HG03520 (cell line): ENCODE data around the gene CYP4F8.
"Not testable (repeated sequence)": the region's sequence is repeated elsewhere in the genome, so short reads cannot be mapped to it uniquely, and the experiment has no call there.

Source experiments
- ATAC-seq: cut with Tn5 transposase; IDR thresholded peaks from one replicate; pipeline ENCODE4 v1.9.1; 2021; ENCODE audit warnings: mild to moderate bottlenecking, moderate library complexity; ENCODE audit not compliant: unreplicated experiment

CYP4F8 gene, protein sequence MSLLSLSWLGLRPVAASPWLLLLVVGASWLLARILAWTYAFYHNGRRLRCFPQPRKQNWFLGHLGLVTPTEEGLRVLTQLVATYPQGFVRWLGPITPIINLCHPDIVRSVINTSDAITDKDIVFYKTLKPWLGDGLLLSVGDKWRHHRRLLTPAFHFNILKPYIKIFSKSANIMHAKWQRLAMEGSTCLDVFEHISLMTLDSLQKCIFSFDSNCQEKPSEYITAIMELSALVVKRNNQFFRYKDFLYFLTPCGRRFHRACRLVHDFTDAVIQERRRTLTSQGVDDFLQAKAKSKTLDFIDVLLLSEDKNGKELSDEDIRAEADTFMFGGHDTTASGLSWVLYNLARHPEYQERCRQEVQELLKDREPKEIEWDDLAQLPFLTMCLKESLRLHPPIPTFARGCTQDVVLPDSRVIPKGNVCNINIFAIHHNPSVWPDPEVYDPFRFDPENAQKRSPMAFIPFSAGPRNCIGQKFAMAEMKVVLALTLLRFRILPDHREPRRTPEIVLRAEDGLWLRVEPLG

DNA sequence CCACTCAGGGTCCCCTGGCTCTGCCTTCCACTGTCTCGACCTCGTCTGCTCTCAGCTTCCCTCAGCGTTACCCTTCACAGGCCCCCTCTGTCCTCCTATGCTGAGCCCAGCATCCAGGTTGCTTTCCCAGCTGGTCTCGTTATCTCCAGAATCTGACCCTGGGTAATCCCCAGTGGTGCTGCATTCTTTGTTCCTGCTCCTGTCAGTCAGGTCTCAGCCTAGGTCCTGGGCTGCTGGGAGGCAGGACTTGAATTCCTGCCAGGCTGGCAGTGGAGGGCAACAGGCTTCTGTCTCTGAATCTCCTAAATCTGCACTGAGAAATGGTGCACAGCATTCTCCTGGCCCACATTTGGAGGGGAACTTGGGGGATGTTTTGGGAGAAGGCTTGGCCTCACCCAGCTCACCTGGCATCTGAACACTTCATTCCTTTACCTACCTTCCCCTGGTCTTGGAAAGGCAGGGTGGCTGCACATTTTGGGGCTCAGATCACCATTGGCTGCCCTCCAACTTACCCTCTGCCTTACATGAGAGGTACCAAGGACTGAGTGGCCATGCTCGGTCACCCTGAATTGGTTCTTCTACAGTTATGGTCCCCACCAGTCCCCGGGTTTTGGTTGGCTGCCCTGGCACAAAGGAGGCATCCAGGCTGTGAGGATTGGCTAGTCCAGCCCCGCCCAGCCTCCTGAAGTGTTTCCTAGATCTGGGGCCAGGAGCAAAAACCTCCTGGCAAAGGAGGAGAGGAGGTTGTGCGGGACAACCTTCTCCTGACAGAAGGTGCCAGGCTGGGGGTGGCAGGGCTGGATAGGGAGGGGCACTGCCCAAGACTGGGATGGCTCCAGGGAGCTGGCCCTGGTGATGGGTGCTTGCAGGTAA, at the start of gene CYP4F8:
TSS of gene CYP4F8 (plus strand) at position 712 of the 873 bp plus-strand sequence. CDS start 399 bp downstream, outside the sequence.
- ATAC-seq, result no peak

- ATAC-seq, result no peak
Observed at GRCh38 chr19:15570420-15570819, 44.6 kb upstream of the CYP4F8 start.

DNA sequence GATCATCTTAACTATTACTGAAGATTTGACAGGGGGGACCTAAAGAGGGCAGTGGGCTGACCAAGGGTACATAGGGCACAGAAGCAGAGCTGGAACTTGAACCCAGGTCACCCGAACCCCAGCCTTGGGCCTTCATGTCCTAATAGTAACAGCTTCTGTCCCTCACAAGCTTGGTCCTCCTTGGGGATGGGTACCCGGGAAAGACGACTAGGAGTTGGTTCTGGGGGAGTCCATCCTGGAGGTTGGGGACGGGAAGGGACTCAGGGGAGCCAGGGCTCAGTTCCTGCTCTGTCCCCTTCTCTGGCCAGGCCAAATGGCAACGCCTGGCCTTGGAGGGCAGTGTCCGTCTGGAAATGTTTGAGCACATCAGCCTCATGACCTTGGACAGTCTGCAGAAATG, 39.6 kb upstream of the CYP4F8 start:
- no peak for ATAC-seq

GRCh38 chr19:15576526-15577156, 38.4 kb upstream of the CYP4F8 start:
- ATAC-seq, result no peak

- ATAC-seq, result no peak
Observed at GRCh38 chr19:15577184-15577771, 37.7 kb upstream of the CYP4F8 start.

- no peak for ATAC-seq
Observed at GRCh38 chr19:15583346-15583745, 31.7 kb upstream of the CYP4F8 start.

- no peak for ATAC-seq
Observed at GRCh38 chr19:15584095-15584494, 30.9 kb upstream of the CYP4F8 start.

DNA sequence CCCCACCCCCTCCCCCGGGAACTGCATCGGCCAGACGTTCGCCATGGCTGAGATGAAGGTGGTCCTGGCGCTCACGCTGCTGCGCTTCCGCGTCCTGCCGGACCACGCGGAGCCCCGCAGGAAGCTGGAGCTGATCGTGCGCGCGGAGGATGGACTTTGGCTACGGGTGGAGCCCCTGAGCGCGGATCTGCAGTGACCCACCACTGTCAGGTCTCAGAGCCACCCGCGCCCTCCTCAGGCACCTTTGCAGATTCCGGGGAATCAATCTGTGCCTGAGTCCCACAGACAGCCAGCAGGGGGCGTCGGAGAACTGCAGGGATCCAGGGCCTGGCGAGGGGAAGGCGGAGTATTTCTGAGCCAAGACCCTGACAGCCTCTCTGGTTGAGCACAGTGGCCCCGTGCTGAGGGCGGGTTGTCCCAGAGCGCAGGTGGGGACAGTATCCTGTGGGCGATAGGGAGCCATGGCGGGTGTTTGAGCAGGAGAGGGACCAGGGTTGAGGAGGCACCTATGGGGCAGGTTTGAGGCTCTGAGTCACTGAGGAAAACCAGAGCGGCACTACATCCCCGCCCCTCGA, 30.4 kb upstream of the CYP4F8 start:
- ATAC-seq, result no peak

DNA sequence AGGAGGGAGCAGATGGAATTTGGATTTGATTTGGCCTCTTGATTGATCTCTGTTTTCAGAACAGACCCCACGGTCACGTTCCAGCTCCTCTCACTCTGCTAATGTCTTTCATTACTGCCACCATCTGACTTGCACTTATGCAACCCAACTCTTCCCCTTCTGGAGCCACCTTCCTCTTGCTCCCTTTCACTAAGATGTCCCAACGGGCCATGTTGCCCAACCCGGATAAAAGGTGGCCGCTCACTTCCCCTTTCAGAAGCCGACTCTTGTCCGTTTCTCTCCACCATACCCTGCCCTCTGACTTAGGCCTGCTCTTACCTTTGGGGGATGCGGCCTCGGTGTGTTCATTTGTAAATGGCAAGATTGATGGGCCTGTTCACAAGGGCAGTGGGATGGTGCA, 27.4 kb upstream of the CYP4F8 start:
- no peak for ATAC-seq

DNA sequence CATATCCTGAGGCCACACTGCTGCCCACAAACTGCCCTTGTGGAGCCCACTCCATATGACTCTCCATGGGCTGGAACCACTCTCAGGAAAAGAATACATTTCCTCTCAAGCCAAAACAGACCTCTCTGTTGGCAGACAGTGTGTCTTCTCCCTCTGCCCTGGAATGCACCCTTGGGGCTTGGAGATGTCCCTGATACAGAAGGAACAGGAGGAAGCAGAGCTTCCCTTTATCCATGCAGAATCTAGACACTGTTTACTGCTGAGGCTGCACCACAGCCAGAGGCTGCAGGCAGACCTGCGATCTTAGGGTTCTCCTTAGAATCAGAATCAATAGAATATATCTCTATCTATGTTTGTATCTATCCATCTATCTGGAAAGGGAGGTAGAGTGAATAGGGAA, 26.8 kb upstream of the CYP4F8 start:
- no peak for ATAC-seq

DNA sequence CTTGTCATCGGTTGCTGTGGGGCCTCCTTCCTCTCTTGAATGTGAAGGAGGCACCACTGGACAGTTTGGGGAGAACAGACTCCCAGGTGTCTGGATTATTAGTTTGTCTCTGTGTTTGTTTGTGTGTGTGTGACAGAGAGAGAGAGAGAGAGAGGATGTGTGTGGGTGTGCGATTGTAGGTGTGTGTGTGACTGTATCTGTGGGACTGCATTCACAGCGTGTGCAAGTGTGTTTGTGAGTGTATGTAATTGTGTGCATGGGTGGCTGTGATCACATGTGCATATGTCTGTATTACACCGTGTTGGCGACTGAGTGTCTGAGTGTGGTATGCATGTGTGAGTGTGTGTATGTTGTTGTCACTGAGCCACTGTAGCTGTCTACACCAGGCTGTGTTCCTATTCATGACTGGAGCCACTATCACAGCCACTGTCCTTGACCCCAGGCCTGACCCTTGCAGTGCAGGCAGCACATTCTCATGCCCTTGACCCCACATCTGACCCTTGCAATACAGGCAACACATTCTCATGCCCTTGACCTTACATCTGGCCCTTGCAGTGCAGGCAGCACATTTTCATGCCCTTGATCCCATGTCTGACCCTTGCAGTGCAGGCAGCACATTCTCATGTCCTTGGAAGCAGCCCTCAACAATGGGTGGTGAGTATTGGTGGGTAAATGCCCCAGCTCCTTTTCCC, 25.1 kb upstream of the CYP4F8 start:
- no peak for ATAC-seq

DNA sequence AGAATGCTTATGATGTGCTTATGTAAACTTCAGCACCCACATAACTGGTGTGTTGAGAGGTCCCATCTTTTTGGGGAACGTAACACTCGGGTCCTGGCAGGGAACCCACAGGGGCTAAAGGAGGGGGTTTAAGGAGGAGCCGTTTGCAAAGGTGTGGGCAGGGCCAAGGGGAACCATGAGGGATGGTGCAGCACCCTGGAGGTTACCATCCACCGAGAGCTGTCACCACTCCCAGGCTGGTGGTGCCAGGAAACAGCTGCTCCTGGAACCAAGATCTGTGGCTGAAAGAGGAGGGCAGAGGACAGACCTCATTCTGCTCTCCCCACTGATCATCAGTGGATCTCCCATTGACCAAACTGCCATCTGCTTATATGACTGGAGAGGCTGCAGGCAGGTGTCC, 23.2 kb upstream of the CYP4F8 start:
- no peak for ATAC-seq

GRCh38 chr19:15592506-15592905, 22.5 kb upstream of the CYP4F8 start:
- not testable (repeated sequence) for ATAC-seq

GRCh38 chr19:15593766-15594165, 21.3 kb upstream of the CYP4F8 start:
- not testable (repeated sequence) for ATAC-seq

DNA sequence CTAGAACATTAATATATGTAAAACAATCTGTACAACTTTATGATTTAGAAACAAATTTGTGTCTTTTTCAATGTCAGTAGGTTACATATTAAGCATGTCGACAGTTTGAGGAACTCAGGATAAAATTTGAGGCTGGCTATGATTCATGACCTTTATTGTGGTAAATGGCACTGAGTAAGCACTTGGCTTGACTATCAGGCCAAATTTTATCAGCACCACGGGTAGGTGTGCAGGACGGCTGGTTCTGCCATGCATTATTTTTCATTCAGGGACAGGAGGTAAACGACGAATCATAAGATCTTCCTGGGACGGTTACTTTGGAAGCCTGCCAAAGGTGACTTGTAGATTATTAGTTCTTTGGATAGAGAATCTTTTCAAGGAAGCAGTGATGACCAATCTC, 19.9 kb upstream of the CYP4F8 start:
- no peak for ATAC-seq

- not testable (repeated sequence) for ATAC-seq
Observed at GRCh38 chr19:15607978-15608925, 6.8 kb upstream of the CYP4F8 start.

DNA sequence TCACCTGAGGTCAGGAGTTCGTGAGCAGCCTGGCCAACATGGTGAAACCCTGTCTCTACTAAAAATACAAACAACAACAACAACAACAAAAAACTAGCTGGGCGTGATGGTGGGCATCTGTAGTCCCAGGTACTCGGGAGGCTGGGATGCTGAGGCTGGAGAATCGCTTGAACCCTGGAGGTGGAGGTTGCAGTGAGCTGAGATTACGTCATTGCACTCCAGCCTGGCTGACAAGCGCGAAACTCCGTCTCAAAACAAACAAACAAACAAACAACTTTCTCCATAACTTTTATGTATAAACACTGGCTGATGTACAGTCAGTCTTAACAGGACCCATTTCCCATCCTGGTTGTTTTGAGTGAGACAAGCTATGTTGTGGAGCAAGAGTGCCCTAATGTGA, 5.8 kb upstream of the CYP4F8 start:
- ATAC-seq, result no peak

DNA sequence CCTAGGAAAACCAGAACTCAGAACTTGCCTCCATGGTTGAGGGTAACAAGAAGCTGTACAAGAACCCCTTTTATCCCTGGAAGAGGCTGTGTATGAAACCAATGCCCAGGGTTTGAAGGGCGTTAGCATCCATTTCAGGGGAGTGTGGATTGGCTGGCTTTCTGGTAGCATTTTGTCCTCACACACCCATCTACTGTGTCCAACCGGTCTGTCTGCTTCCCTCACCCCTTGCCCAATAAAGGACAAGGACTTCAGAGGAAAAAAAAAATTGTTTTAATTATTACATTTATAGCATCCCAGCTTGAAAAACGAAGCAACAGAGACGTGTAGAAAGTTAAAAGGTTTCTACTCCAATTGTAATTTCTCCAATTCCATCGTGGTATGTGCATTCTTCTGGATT, 2.7 kb upstream of the CYP4F8 start:
- ATAC-seq, result no peak

DNA sequence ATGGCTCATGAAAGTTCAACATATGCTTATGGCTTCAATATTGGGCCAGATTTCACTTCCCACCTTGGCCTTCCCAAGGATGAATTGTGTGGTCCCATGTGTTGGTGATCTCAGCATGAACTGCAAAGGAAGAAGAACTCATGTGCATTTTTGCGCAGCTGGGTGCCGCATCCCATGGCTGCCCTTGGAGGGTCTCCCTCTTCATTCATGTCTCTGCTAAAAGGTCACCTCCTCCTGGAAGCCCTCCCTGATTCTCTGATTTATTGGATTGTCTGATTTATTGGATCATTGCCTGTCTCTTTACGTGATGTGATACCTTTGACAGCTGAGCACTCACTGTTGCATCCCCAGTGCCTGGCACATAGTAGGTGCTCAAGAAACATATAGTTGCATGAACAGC, 1.7 kb upstream of the CYP4F8 start:
- no peak for ATAC-seq
